Ishikawa (cell line): ENCODE results near the gene GMFB.

ENCODE experiments used
- CEBPB ChIP-seq: IDR thresholded peaks from 2 replicates; pipeline ENCODE4 v1.6.1; 2012
- CREB1 ChIP-seq: IDR thresholded peaks from 2 replicates; pipeline ENCODE4 v1.6.1; 2012; ENCODE audit warnings: low read depth
- EGR1 ChIP-seq: IDR thresholded peaks from 2 replicates; pipeline ENCODE4 v1.6.1; 2012
- EP300 ChIP-seq: IDR thresholded peaks from 2 replicates; pipeline ENCODE4 v1.6.1; 2012; ENCODE audit warnings: borderline replicate concordance
- FOXM1 ChIP-seq: IDR thresholded peaks from 2 replicates; pipeline ENCODE4 v1.6.1; 2012; ENCODE audit warnings: low read depth, borderline replicate concordance
- MAX ChIP-seq: IDR thresholded peaks from 2 replicates; pipeline ENCODE4 v1.6.1; 2012
- NFIC ChIP-seq: IDR thresholded peaks from 2 replicates; pipeline ENCODE4 v1.6.1; 2012
- RAD21 ChIP-seq: IDR thresholded peaks from 2 replicates; pipeline ENCODE4 v1.6.1; 2012; ENCODE audit warnings: low read depth
- REST ChIP-seq: IDR thresholded peaks from 2 replicates; pipeline ENCODE4 v1.6.1; 2012; ENCODE audit warnings: low read depth, mild to moderate bottlenecking
- TAF1 ChIP-seq: IDR thresholded peaks from 2 replicates; pipeline ENCODE4 v1.6.1; 2012; ENCODE audit warnings: low read depth, mild to moderate bottlenecking
- TCF12 ChIP-seq: IDR thresholded peaks from 2 replicates; pipeline ENCODE4 v1.6.1; 2012; ENCODE audit warnings: low read depth
- TEAD4 ChIP-seq: IDR thresholded peaks from 2 replicates; pipeline ENCODE4 v1.6.1; 2012
- USF1 ChIP-seq: IDR thresholded peaks from 2 replicates; pipeline ENCODE4 v1.6.1; 2012
- YY1 ChIP-seq: IDR thresholded peaks from 2 replicates; pipeline ENCODE4 v1.6.1; 2012; ENCODE audit warnings: low read depth
- ZBTB7A ChIP-seq: IDR thresholded peaks from 2 replicates; pipeline ENCODE4 v1.6.1; 2012; ENCODE audit warnings: low read depth

GMFB gene

GRCh38 chr14:54481695-54482094, 7.1 kb downstream of the GMFB start:
- TF ChIP-seq TAF1 (no peak), EGR1 (no peak)

- TF ChIP-seq MAX (no peak), RAD21 (no peak), CEBPB (no peak), TEAD4 (no peak), NFIC (no peak), TAF1 (no peak), USF1 (no peak), YY1 (no peak), EGR1 (no peak), CREB1 (no peak), EP300 (no peak), REST (no peak), TCF12 (no peak), FOXM1 (no peak), ZBTB7A (no peak)
Measured at GRCh38 chr14:54480830-54481562, 7.8 kb downstream of the GMFB start.

GRCh38 chr14:54478636-54479215, 10.1 kb downstream of the GMFB start:
- TF ChIP-seq RAD21 (no peak), EP300 (no peak), REST (no peak)

- TF ChIP-seq EP300 (no peak), TCF12 (no peak), USF1 (no peak), CEBPB (no peak), TAF1 (no peak)
Measured at GRCh38 chr14:54475911-54476310, 12.9 kb downstream of the GMFB start.

GRCh38 chr14:54475187-54475899, 13.4 kb downstream of the GMFB start:
- TF ChIP-seq EP300 (no peak), YY1 (no peak)

- TF ChIP-seq TAF1 = no peak
- TF ChIP-seq ZBTB7A = no peak
Measured at GRCh38 chr14:54474232-54474793, 14.5 kb downstream of the GMFB start.

GRCh38 chr14:54472315-54472714, 16.5 kb downstream of the GMFB start:
- TF ChIP-seq CREB1 (no peak), TCF12 (no peak), FOXM1 (no peak), EP300 (no peak), USF1 (no peak), ZBTB7A (no peak), NFIC (no peak), MAX (no peak), REST (no peak), EGR1 (no peak), YY1 (no peak), RAD21 (no peak), TAF1 (no peak), TEAD4 (no peak), CEBPB (no peak)
